G401 (cell line): Measurements from ENCODE around the gene TGFA. TPM values are rescaled to one million over a fixed set of nuclear protein-coding genes. Genes with fewer than 3 reads are reported as not detected.
"Not testable (repeated sequence)": the region's sequence is repeated elsewhere in the genome, so short reads cannot be mapped to it uniquely, and the experiment has no call there.

Source experiments
- DNase-seq: peaks from one replicate; pipeline ENCODE4 v3.0.0-alpha.2; 2015; ENCODE audit warnings: low spot score
- in situ Hi-C: cut with HindIII; loops from 2 replicates; pipeline ENCODE4 v1.10.0; 2016; ENCODE audit warnings: low sequenced_read_pairs, mixed read lengths
- total RNA-seq: library from RNA; depleted of rRNA; stranded (reverse); fragments of >200 nt; shearing (Covaris generic); gene quantifications from 2 replicates; pipeline ENCODE4 v1.2.3, GENCODE V29; 2014

The TGFA gene
- total RNA-seq, 1 experiment from 2014 or later = not detected

DNA sequence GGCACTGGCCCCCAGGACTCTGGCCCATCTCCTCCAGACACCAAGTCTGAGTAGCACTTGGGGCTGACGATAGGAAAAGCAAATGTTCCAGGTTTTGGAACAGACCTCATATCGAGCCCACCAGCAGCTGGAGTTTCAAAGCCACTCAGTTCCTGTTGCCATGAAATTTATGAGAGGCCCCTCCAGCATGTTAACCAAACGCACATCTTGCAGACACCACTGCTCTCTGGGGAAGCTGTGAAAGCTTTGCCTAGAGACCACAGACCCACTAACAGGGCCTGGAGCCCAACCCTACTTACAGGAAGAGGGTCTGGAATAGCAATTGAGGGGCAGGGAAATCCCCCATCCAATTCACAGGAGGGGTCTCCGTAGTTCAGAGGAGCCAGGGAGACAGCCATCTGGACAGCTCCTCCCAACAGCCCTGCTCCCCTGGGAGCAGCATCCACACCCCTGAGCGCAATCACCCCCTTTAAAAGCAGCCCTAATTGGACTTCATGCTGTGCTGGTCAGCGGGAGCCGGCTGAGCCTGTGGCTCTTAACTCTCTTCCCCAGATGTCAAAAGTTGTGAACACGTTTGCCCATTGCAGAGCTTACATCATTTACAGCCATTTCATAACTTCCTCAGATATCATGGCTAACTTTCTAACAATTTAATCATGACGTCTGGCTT lies 81.3 kb downstream of the TGFA start:
- in situ Hi-C loops = no loop called here

DNA sequence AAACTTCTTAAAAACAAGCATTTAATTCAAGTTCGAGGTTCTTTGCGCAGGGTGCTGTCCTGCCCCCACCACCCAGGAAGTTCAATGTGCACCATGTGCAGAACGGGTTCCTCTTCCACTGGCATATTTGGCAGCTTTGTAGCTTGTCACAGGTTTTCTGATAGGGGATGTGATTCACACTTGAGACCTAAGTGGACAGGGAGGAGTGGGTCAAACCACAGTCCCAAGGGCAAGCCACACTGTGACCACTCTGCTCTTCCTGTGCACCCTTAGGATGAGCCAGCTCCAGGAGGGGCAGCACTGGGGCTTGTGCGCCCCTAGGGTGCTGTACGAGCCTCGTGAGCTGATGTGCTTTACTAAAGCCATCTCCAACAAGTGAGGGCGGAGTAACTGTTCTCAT lies 82.5 kb downstream of the TGFA start:
- no peak for DNase-seq
- in situ Hi-C loops = no loop called here

More for the DNA sequence above, 81.3 kb downstream of the TGFA start:
- DNase-seq = no peak

DNA sequence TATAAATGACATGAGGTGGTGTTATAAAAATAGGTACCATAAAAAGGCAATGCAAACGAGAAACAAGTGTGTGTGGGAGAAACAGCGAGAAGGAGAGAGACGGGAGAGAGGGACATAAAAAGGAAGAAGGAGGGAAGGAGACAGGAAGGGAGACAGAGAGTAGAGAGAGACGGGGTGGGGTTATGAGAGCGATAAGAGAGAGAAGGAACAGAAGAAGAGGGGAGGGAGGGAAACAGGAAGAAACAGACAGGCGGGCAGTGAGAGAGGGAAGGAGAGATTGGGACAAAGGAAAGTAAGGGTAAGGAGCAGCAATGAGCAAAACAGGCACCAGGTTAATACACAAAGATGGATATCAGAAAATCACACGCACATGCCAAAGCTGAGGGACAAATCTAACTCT lies 83.7 kb downstream of the TGFA start:
- no peak for DNase-seq
- in situ Hi-C loops = no loop called here

DNA sequence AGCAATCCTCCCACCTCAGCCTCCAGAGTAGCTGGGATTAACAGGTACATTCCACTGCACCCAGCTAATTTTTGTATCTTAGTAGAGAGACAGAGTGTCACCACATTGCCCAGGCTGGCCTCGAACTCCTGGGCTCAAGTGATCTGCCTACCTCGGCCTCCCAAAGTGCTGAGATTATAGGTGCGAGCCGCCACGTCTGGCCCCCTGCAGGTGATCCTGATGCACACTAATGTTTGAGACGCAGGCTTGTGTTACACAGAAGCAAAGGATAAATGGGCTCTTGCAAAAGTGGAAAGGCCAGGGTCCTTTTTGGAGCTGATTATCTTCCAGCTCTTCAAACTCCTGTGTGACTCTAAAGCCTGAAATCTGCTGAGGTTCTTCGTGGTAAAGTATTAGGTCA lies 84.2 kb downstream of the TGFA start:
- DNase-seq = no peak
- in situ Hi-C loops = no loop called here

DNA sequence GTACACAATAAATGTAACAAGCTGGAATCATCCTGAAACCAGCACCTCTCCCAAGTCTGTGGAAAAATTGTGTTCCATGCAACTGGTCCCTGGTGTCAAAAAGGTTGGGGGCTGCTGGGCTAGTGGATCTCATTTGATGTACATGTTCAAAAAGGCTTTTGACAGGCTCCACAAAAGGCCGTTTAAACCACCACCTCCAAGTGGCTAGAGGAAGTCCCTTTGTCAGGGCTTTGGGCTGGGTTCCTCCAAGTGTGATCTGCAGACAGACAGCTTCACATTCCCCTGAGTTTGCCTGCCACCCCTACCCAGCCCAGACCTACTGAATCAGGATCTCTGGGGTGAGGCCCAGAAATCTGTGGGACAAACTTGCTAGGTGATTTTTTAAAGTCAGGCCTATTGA lies 84.7 kb downstream of the TGFA start:
- in situ Hi-C loops = no loop called here
- no peak for DNase-seq

DNA sequence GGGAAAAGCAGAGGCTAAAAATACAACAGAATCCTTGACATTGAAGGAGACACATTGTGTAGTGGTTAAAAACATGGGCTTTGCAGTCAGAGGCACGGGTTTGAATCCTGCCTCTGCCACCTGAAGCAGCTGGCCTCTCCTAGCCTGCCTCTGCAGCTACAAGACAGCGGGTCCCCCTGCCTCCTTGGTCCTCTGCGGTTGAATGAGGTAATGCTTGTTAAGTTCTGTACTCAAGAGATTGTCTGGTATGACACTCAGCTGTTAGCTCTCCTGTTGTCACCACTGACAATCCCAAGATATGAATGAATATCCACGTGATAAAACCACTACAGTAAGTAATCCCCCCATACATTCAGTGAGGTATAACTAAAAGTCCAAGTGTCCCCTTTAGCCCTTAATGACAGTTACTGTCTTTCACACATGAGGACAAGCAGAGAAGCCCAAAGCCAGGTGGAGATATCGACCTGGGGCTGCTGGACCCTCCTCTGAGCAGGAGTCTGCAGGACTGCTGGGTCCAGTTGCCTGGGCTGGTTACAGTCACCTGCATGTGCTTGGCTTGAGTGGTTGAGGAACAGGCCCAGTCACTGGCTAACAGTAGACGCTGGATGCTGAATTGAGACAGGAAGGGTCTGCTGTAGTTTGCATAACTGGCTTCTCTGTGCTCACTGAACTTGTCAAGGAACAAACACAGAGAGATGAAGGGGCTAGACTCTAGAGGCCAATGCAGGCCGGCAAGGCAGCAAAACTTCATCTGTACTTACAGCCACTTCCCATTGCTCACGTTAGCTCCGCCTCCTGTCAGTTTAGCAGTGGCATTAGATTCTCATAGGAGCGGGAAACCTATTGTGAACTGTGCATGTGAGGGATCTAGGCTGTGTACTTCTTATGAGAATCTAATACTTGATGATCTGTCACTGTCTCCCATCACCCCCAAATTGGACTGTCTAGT lies 85.5 kb downstream of the TGFA start:
- no peak for DNase-seq
- in situ Hi-C loops = no loop called here

DNA sequence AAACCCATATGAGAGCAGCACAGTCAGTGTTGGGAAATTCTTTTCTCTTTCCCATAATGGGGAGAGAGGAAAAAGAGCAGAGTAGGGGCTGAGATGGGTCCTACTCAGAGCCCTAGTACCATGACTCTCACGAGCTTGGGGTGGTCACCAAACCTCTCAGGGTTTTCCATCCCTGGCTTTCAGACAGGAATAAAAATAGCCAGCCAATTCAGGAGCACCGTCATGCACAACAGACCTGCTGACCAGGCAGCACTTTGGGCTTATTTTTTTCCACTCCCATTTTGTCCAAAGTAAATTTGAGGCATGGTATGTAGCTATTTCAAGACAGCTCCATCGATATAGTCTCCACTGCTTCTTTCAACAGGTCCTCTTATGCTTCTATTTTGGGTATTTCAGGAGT lies 86.4 kb downstream of the TGFA start:
- in situ Hi-C loops = no loop called here
- no peak for DNase-seq

- DNase-seq, in situ Hi-C loops: not testable (repeated sequence)
Observed at GRCh38 chr2:70466647-70467046, 87.0 kb downstream of the TGFA start.

DNA sequence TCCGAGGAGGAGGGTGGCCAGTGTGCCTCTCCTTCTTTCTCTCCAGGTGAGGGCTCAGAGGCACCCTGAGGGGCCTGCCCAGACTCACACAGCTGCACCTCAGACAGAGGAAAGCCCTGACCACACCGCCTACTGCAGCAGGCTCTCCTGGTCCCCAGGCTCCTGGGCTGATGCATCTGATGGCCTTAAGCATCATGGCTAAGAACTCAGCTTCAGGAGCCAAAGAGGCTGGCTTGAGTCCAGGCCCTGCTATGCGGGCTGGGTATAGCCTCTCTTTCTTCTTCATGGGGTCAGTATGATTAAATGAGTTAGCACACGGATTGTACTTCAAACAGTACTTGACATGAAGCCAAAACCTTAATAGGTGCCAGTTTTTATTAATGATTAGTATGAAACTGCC lies 89.6 kb downstream of the TGFA start:
- in situ Hi-C loops = no loop called here
- DNase-seq = peak; percentile 2

- DNase-seq = no peak
- in situ Hi-C loops = no loop called here
Observed at GRCh38 chr2:70463581-70463980, 90.0 kb downstream of the TGFA start.

DNA sequence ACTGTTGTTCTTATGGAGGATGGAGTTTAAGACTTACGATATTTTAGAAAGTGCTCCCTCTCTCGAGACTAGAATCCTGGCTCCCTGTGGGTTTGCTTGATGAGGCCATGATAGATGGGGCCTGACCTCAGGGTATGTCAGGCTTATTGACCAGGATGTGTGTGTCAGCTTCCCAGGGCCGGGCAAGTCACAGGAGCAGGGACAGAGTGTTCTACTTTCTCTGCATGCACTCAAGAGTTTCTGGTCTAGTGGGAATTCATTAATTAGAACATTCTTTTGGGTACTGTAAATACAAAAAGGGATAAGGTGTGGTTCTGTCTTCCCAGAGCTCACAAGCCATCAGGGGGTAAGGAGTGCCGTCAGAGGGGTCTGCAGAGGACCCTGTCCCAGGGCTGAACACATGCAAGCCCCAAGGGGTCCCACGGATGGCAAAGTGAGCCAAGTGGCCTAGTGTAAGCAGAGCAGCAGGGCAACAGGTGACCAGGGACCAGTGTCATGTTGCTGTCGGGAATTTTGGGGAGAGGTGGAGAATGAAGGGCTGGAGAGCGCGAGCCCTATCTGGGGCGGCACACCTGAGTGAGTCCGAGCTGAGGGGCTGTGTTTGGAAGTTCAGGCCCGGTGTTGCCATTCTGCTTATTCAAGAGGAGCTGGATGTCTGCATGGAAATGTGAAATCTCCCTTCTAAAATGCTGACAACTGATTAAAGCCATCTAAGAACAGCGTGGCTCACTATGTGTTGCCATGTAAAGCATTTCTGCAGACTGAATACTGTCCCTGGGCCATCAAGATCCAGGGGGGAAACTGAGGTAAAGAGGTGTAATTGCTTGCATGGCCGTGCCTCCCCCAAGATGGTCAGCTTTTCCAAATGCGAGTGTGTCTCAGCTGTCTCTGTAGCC lies 91.4 kb downstream of the TGFA start:
- no peak for DNase-seq
- in situ Hi-C loops = no loop called here

DNA sequence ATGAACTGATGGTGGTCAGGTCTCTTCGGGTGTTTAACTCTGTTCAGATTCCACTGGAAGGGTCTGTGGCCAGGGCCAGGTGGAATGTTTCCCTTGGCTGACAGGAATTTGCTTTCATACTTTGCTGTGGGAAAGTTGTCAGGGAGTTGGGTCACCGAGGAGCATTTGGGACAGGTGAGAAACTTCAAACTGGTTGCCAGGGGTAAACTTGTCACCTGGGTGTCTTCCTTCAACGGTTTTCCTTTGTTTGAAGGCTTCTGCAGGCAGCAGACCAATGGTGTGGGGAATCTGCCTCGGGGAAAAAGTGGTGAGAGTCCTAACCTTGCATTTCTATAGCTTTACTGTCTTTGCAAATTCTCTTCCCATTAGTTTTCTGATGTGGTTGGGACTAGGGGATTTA lies 92.2 kb downstream of the TGFA start:
- in situ Hi-C loops = no loop called here
- DNase-seq = no peak

DNA sequence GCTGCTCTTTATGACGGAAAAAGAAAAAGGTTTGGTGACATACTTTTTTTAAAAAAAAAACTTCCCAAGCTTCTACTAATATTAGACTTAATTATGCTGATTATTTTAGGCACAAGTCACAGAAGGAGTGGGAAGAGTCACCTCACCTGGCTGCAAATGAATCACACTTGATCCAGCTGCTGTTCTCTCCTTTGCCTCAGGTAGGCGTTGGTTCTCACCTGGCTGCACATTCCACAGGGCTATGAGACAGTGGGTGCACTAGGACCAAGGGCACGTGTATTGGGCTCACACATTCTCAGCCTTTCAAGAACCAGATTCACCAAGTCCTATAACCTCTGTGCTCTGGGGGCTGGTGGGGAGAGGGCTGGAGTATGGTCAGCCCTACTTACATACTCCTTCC lies 93.3 kb downstream of the TGFA start:
- no peak for DNase-seq
- in situ Hi-C loops = no loop called here

GRCh38 chr2:70458661-70459060 lies 95.0 kb downstream of the TGFA start:
- in situ Hi-C loops = no loop called here
- no peak for DNase-seq

GRCh38 chr2:70456585-70457495 lies 96.8 kb downstream of the TGFA start:
- in situ Hi-C loops = no loop called here
- no peak for DNase-seq

- in situ Hi-C loops = no loop called here
- DNase-seq = no peak
Observed at GRCh38 chr2:70454936-70455544, 98.6 kb downstream of the TGFA start.

DNA sequence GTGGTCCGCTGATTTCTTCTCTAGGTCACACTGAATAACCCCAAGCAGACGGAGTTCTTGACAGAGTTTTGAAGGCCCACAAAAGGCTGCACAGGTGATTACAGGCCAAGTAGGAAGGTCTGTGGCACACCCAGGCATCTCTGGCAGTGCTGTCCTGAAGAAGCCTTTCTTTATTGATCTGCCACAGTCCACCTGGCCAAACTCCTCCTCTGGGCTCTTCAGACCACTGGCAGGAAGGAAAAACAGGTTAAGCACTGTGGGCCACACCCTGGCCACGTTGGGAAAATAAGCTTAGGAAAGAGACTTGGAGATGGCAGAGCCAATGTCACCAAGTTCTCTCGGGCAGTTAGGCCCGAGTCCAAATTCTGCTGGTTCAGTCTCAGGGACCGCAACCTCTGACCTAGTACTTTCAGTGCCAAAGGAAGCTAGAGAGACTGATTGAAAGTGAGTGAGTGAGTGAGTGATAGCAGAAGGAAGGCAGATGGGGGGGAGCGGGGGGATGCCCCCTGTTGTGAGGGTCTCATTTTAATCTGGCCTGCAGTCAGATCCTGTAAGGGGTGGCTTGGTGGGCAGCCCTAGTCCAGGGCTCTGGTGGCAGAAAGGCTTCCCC lies 102.9 kb downstream of the TGFA start:
- in situ Hi-C loops = no loop called here
- no peak for DNase-seq

DNA sequence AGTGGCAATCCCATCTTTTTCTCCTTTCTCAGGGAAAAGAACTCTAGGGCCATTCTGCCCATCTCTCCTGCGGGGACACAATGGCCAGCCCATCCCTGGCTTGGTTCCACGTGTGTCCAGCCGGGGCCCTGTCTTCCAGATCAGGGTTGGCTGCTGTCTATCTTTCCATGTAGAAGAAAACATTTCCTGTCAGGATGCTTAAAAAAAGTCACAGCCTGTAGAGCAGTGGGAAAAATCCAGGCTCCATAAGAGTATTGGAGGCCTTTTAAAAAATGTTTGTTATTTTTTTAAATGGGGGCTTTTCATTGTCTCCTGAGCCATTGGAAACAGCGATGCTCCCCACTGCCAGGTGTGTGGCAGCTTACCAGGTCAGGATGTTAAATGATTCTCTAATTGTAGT lies 105.6 kb downstream of the TGFA start:
- DNase-seq = no peak
- in situ Hi-C loops = no loop called here
